ENCODE measurements around the gene CCDC12.

The CCDC12 gene

DNA sequence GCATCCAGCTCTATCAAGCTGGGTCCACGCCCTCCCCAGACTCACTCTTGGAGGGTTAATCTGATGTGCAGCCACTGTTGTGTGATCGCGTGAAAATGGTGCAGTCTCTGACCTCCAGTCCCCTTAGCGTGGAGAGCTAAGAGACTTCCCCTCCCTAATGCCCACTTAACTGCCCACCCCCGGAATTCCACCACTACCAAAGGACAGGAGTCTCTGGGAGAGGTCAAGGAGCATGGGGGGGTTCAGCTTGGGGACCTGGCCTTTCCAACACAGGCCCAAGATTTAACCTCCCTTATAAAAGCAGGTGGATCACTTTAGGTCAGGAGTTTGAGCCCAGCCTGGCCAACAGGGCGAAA is 48.8 kb downstream of the CCDC12 start:
- Histone ChIP-seq H3K56ac (ENCODE audit: low read length) (no peak overlapping the region), H3K27ac (ENCODE audit: low read depth, low read length) (no peak overlapping the region), H2AK5ac (ENCODE audit: low read length) (no peak overlapping the region), H3K23ac (ENCODE audit: low read length) (no peak overlapping the region), H2BK120ac (ENCODE audit: low read depth, low read length) (no peak overlapping the region), H3K4me2 (ENCODE audit: low read length) (no peak overlapping the region), H3K4ac (ENCODE audit: low read depth, low read length) (no peak overlapping the region), H2BK5ac (ENCODE audit: low read length) (no peak overlapping the region), H4K8ac (ENCODE audit: low read depth, low read length) (no peak overlapping the region), H3K4me3 (ENCODE audit: low read length) (no peak overlapping the region), H3K36me3 (ENCODE audit: control insufficient read depth, insufficient read depth, low read length) (peaks cover 9% of the 10 kb centered on the region), H3K18ac (ENCODE audit: low read length) (no peak overlapping the region), H3K4me1 (ENCODE audit: control insufficient read depth, low read depth, low read length) (no peaks in the 10 kb centered on the region), H3K27me3 (ENCODE audit: insufficient read depth, low read length, poor library complexity) (no peaks in the 10 kb centered on the region), H3K79me1 (ENCODE audit: low read length) (peaks cover 28% of the 10 kb centered on the region), H3K79me2 (ENCODE audit: control insufficient read depth, insufficient read depth, low read length) (peaks cover 21% of the 10 kb centered on the region), H2BK15ac (replicated peaks; ENCODE audit: low read depth) (no peak overlapping the region), H4K5ac (ENCODE audit: low read length) (no peak overlapping the region), H3K9ac (ENCODE audit: low read length) (no peak overlapping the region)
- no CpG with 5 or more reads among the region's 6 CpGs for WGBS (ENCODE audit: extremely low coverage, insufficient coverage, low lambda C conversion rate)
- DNase-seq: no peak

DNA sequence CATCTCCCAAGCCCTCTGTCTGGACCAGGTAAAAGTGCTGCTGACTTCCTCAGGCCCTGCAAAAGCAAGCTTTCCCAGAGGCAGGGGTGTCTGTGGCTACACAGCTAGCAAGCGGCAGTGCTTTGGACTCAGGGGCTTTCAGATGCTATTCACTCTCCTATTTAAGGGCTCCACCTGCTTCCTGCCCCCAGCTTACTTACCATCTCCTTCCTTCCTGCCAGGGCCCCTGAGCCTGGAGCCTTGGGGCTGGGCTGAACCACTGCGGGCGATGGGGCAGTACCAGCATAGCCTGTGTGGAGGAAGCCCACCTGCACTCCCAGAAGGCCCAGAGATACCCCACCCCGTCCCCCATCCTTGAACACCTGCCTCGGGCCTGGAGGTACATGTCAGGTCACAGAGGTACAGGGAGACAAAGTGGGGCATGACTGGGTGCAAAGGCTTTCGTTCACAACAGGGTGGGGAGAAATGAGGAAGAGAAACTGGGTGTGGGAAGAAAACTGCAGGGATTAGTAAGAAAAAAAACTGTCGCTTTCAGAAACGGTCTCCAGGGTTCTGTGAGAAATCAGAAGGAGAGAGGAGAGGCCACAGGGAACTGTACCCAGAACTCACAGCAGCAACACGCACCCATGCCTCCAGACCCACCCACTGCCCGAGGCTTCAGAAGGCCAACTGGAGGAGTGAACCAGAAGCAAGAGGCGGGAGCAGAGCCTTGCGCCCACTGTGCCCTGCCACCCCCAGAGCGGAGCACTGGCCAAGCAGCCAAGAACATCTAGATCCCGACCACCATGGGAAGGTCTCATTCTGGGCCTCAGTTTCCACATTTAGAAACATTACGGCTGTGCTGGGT is 49.5 kb downstream of the CCDC12 start:
- Histone ChIP-seq H2BK120ac (ENCODE audit: low read depth, low read length) (no peak overlapping the region), H2BK15ac (replicated peaks; ENCODE audit: low read depth) (no peak overlapping the region), H3K9ac (ENCODE audit: low read length) (no peak overlapping the region), H3K18ac (ENCODE audit: low read length) (no peak overlapping the region), H4K5ac (ENCODE audit: low read length) (no peak overlapping the region), H3K4me3 (ENCODE audit: low read length) (no peak overlapping the region), H3K4me2 (ENCODE audit: low read length) (no peak overlapping the region), H3K56ac (ENCODE audit: low read length) (no peak overlapping the region), H3K27me3 (ENCODE audit: insufficient read depth, low read length, poor library complexity) (no peaks in the 10 kb centered on the region), H2AK5ac (ENCODE audit: low read length) (no peak overlapping the region), H4K8ac (ENCODE audit: low read depth, low read length) (no peak overlapping the region), H3K79me2 (ENCODE audit: control insufficient read depth, insufficient read depth, low read length) (peaks cover 16% of the 10 kb centered on the region), H3K4ac (ENCODE audit: low read depth, low read length) (no peak overlapping the region), H3K36me3 (ENCODE audit: control insufficient read depth, insufficient read depth, low read length) (peaks cover 12% of the 10 kb centered on the region), H3K79me1 (ENCODE audit: low read length) (peaks cover 23% of the 10 kb centered on the region), H3K27ac (ENCODE audit: low read depth, low read length) (no peak overlapping the region), H3K4me1 (ENCODE audit: control insufficient read depth, low read depth, low read length) (no peaks in the 10 kb centered on the region), H3K23ac (ENCODE audit: low read length) (no peak overlapping the region), H2BK5ac (ENCODE audit: low read length) (no peak overlapping the region)
- no peak for DNase-seq
- WGBS (ENCODE audit: extremely low coverage, insufficient coverage, low lambda C conversion rate): no CpG with 5 or more reads among the region's 15 CpGs

DNA sequence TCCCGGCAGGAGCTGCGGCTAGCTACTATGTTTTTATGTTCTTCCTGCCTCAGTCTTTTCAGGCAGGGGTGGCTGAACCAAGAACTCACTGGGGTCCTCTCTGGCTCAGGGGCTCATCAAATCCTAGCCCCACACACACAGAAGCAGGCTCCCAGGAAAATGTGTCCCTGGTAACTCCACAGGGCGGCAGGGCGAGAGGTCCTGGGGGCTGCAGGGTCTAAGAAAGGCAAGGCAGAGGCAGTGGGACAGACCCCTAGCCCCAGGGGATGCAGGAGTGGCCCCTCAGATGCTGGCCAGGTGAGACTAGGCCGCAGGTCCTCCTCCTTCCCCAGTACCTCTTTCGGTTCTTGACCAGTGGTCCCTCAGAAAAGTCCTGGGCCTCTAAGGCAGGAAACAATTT is 50.1 kb downstream of the CCDC12 start:
- Histone ChIP-seq H3K18ac (ENCODE audit: low read length) (no peak overlapping the region), H3K4me2 (ENCODE audit: low read length) (no peak overlapping the region), H2AK5ac (ENCODE audit: low read length) (no peak overlapping the region), H3K23ac (ENCODE audit: low read length) (no peak overlapping the region), H2BK5ac (ENCODE audit: low read length) (no peak overlapping the region), H3K79me2 (ENCODE audit: control insufficient read depth, insufficient read depth, low read length) (peaks cover 12% of the 10 kb centered on the region), H3K9ac (ENCODE audit: low read length) (no peak overlapping the region), H3K4ac (ENCODE audit: low read depth, low read length) (no peak overlapping the region), H4K5ac (ENCODE audit: low read length) (no peak overlapping the region), H4K8ac (ENCODE audit: low read depth, low read length) (no peak overlapping the region), H3K27me3 (ENCODE audit: insufficient read depth, low read length, poor library complexity) (no peaks in the 10 kb centered on the region), H3K56ac (ENCODE audit: low read length) (no peak overlapping the region), H3K36me3 (ENCODE audit: control insufficient read depth, insufficient read depth, low read length) (peaks cover 12% of the 10 kb centered on the region), H3K4me3 (ENCODE audit: low read length) (no peak overlapping the region), H3K27ac (ENCODE audit: low read depth, low read length) (no peak overlapping the region), H2BK120ac (ENCODE audit: low read depth, low read length) (no peak overlapping the region), H2BK15ac (replicated peaks; ENCODE audit: low read depth) (no peak overlapping the region), H3K4me1 (ENCODE audit: control insufficient read depth, low read depth, low read length) (no peaks in the 10 kb centered on the region), H3K79me1 (ENCODE audit: low read length) (peaks cover 18% of the 10 kb centered on the region)
- WGBS (ENCODE audit: extremely low coverage, insufficient coverage, low lambda C conversion rate): no CpG with 5 or more reads among the region's 6 CpGs
- DNase-seq: no peak

DNA sequence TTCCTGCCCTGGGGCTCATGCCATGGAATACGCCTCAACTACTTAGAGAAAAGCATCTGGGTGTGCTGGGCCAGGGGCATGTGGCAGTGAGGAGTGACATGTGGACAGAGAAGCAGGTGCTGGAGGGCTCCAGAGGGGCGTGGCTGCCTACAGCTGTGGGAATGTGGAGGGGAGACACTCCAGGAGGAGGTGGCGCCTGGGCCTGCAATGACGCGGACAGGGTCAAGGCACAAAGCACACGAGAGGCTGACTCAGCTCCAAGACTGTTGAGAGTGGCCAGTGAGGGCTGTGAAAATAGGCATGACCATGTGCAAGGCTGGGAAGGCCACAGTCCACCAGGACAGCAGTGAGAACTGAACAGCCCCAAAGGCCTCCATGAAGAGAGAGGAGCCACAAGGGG is 50.5 kb downstream of the CCDC12 start:
- no CpG with 5 or more reads among the region's 6 CpGs for WGBS (ENCODE audit: extremely low coverage, insufficient coverage, low lambda C conversion rate)
- Histone ChIP-seq H2BK15ac (replicated peaks; ENCODE audit: low read depth) (no peak overlapping the region), H2BK5ac (ENCODE audit: low read length) (no peak overlapping the region), H3K4me1 (ENCODE audit: control insufficient read depth, low read depth, low read length) (no peaks in the 10 kb centered on the region), H4K5ac (ENCODE audit: low read length) (no peak overlapping the region), H3K4me3 (ENCODE audit: low read length) (no peak overlapping the region), H2BK120ac (ENCODE audit: low read depth, low read length) (no peak overlapping the region), H3K9ac (ENCODE audit: low read length) (no peak overlapping the region), H3K27ac (ENCODE audit: low read depth, low read length) (no peak overlapping the region), H3K79me1 (ENCODE audit: low read length) (peaks cover 16% of the 10 kb centered on the region), H3K56ac (ENCODE audit: low read length) (no peak overlapping the region), H3K18ac (ENCODE audit: low read length) (no peak overlapping the region), H3K23ac (ENCODE audit: low read length) (no peak overlapping the region), H3K36me3 (ENCODE audit: control insufficient read depth, insufficient read depth, low read length) (peaks cover 12% of the 10 kb centered on the region), H3K4me2 (ENCODE audit: low read length) (no peak overlapping the region), H3K79me2 (ENCODE audit: control insufficient read depth, insufficient read depth, low read length) (peaks cover 9% of the 10 kb centered on the region), H3K4ac (ENCODE audit: low read depth, low read length) (no peak overlapping the region), H3K27me3 (ENCODE audit: insufficient read depth, low read length, poor library complexity) (no peaks in the 10 kb centered on the region), H2AK5ac (ENCODE audit: low read length) (no peak overlapping the region), H4K8ac (ENCODE audit: low read depth, low read length) (no peak overlapping the region)
- DNase-seq: no peak

DNA sequence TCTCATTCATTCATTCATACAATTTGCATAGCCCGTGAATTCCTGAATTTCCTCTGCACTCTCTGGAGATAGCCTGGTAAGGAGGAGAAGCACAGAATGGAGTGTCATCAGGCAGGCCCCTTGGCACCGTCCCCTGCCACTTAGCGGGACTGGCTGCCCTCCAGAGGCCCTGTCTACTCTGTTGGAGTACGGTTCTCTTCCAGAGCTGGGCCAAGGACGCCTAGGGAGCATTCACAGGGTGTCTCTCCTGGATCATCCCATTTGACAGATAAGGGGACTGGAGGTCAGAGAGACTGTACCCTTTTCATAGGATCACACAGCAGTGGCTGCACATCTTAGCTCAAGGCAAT is 51.0 kb downstream of the CCDC12 start:
- Histone ChIP-seq H4K5ac (ENCODE audit: low read length) (no peak overlapping the region), H3K23ac (ENCODE audit: low read length) (no peak overlapping the region), H3K4me2 (ENCODE audit: low read length) (no peak overlapping the region), H3K56ac (ENCODE audit: low read length) (no peak overlapping the region), H2AK5ac (ENCODE audit: low read length) (no peak overlapping the region), H3K79me1 (ENCODE audit: low read length) (peaks cover 14% of the 10 kb centered on the region), H3K79me2 (ENCODE audit: control insufficient read depth, insufficient read depth, low read length) (peaks cover 7% of the 10 kb centered on the region), H2BK15ac (replicated peaks; ENCODE audit: low read depth) (no peak overlapping the region), H3K36me3 (ENCODE audit: control insufficient read depth, insufficient read depth, low read length) (peaks cover 14% of the 10 kb centered on the region), H4K8ac (ENCODE audit: low read depth, low read length) (no peak overlapping the region), H3K18ac (ENCODE audit: low read length) (no peak overlapping the region), H2BK5ac (ENCODE audit: low read length) (no peak overlapping the region), H3K4me3 (ENCODE audit: low read length) (no peak overlapping the region), H3K27me3 (ENCODE audit: insufficient read depth, low read length, poor library complexity) (no peaks in the 10 kb centered on the region), H2BK120ac (ENCODE audit: low read depth, low read length) (no peak overlapping the region), H3K27ac (ENCODE audit: low read depth, low read length) (no peak overlapping the region), H3K4me1 (ENCODE audit: control insufficient read depth, low read depth, low read length) (no peaks in the 10 kb centered on the region), H3K4ac (ENCODE audit: low read depth, low read length) (no peak overlapping the region), H3K9ac (ENCODE audit: low read length) (no peak overlapping the region)
- no peak for DNase-seq
- WGBS (ENCODE audit: extremely low coverage, insufficient coverage, low lambda C conversion rate): no CpG with 5 or more reads among the region's 5 CpGs

Measured in mesendoderm (in vitro differentiated cells).